Aorta (tissue), 5 donors: Measurements from ENCODE around the gene DAPK1. TPM values are rescaled to one million over a fixed set of nuclear protein-coding genes. Genes with fewer than 3 reads are reported as not detected.
A peak's percentile ranks its signal among the peaks of the same experiment; 100 is the strongest.

Experiments used
- ATAC-seq: fragments of 200-7000 bp; cut with Tn5 transposase; one replicate; pipeline ENCODE4 v1.9.1; 2022; ENCODE audit warnings: moderate library complexity; ENCODE audit not compliant: low FRiP score
- DNase-seq, 2 donors: peaks; one replicate each; pipeline ENCODE4 v3.0.0-alpha.2; 2020
- H3K27ac ChIP-seq, 2 donors: one replicate each; pipeline ENCODE4 v1.5.1; 2013; ENCODE audit warnings: low read length in 2 of 2, mild to moderate bottlenecking in 2 of 2, moderate library complexity in 2 of 2, control low read depth in 1 of 2, inconsistent platforms in 1 of 2, low read depth in 1 of 2
- H3K27me3 ChIP-seq, 2 donors: one replicate each; pipeline ENCODE4 v1.6.1; 2013; ENCODE audit warnings: control low read depth in 1 of 2, low read length in 1 of 2, mild to moderate bottlenecking in 1 of 2, moderate library complexity in 1 of 2; ENCODE audit not compliant: insufficient read depth in 2 of 2, control insufficient read depth in 1 of 2
- H3K36me3 ChIP-seq, 2 donors: one replicate each; pipeline ENCODE4 v1.6.1; 2013; ENCODE audit warnings: control low read depth in 1 of 2, low read length in 1 of 2, mild to moderate bottlenecking in 1 of 2; ENCODE audit not compliant: insufficient read depth in 2 of 2, control insufficient read depth in 1 of 2
- H3K4me1 ChIP-seq, 2 donors: one replicate each; pipeline ENCODE4 v1.6.1; 2013; ENCODE audit warnings: low read length in 2 of 2, control low read depth in 1 of 2, mild to moderate bottlenecking in 1 of 2, moderate library complexity in 1 of 2; ENCODE audit not compliant: insufficient read depth in 2 of 2, control insufficient read depth in 1 of 2
- H3K4me3 ChIP-seq, 2 donors: one replicate each; pipeline ENCODE4 v1.5.1; 2013; ENCODE audit warnings: low read length in 2 of 2, control low read depth in 1 of 2, mild to moderate bottlenecking in 1 of 2
- H3K9me3 ChIP-seq: one replicate; pipeline ENCODE4 v1.6.1; 2013; ENCODE audit warnings: mild to moderate bottlenecking, low read length; ENCODE audit not compliant: control insufficient read depth
- WGBS, 2 donors: extraction: QIAGEN DNeasy Blood & Tissue Kit; methylation state at CpG; one replicate each; pipeline ENCODE4 v1.1.7; 2013; 5-methylcytosine and 5-hydroxymethylcytosine counted together
- intact Hi-C, 2 donors: fragments of 100-400 bp; cut with DNase I; formaldehyde crosslinking; loops; one replicate each; pipeline versions ENCODE4 v1.14.2 to v1.15.0; 2022
- polyA plus RNA-seq, 2 donors: library from polyadenylated mRNA; stranded (reverse); fragments of 200-250 nt; gene quantifications; one replicate each; pipeline ENCODE4 v1.2.3, GENCODE V29; 2013
- total RNA-seq, 2 donors: library from RNA; stranded (reverse); fragmentation: NEBNext Ultra II Directional; extraction: Animal tissue kit (Norgen Biotek cat#: 25700); gene quantifications; one replicate each; pipeline ENCODE4 v1.2.1, GENCODE V29; 2021
- donor health status: healthy with polysubstance abuse.
- donor health status: Bipolar disorder and iron deficiency.
- donor health status: DM: no; HTN: no; CAD: no.
- donor health status: DM: no; HTN: no; CAD: no.
- donor health status: DM: yes; HTN: yes; CAD: no.

The DAPK1 gene
- total and polyA plus RNA-seq, 4 donors = 6.5 to 41.7 (median 21.7) TPM

DNA sequence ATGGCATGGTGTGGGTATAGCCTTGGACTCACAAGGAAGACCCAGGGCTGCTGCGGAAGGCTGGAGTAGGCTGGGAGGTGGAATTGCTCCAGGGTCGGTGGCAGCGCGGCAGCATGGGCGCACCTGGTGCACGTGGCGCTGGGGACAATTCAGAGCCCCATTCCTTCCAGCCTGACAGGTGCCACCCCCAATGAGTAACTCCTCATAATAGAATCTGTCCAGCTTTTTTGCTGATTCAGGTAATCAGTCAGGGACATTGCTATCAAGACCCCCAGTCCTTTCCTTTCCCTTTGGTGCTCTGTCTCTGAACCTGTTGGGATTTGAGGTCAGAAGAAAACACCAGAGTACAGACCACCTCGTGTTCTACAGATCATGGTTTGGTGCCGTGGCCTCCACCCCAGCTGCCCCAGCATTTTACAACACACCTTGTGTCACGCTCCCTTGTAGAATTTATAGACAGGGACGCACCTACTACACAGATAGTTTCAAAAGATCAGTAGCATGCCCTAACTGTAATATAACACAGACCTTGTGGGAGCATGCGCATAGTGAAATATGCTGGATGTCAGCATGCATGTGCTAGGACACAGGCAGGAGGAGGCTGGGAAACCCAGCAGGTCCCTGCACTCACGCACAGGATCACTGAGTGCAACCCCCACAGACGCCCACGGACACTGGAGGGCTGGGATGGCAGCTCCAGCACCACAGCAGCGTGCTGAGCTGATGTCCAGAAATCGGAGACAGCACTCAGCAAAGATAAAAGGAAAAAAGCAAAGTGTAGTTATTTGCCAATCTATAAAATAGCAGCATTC, 180.3 kb downstream of the DAPK1 start:
- H3K27me3 ChIP-seq = no peaks in the 10 kb centered on the region
- H3K27ac ChIP-seq = no peak overlapping the region
- no peaks in the 10 kb centered on the region for H3K36me3 ChIP-seq
- WGBS, 2 donors = 92% methylated on average over 17 of the region's 17 CpGs
- no peak overlapping the region for H3K4me3 ChIP-seq
- intact Hi-C loops = loop anchor here in 1 of 2 donors (2.0 kb wide), 1 partner anchor 135 kb away; no protein-coding TSS in a partner anchor
- ATAC-seq (no peak), DNase-seq (no peak)
- H3K4me1 ChIP-seq = no peaks in the 10 kb centered on the region
- no peaks in the 10 kb centered on the region for H3K9me3 ChIP-seq

DNA sequence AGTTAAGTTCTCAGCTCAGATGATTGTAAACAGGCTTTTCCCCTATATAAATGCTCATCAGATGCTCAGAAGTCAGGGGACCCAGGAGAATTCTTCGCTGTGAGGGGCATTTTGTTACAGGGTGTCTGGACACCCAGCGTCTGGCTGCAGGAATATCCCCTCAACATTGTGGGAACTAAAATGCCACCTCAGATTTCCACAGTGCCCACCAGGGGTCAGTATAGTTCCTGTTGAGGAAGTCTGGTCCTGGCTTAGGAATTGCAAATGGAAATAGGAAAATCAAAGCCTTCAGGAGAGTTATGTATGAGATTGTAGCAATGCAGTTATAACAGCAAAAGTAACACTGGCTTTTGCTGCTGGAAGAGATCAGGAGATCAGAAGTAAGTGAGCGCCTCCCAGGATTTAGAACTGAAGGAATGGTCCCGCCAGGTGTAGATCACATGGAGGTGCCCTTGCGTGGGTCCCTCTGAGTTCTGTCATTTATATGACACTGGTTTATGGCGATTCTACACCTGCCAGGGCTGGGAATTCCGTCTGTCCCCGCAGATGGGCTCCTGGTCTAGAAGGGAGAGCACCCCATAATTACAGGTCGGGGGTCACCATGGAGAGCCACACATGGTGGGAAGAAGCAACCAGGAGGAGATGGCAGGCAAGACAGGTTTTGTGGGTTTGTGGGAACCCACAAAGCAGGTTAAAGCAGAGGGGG, 181.1 kb downstream of the DAPK1 start:
- H3K9me3 ChIP-seq = no peaks in the 10 kb centered on the region
- H3K27me3 ChIP-seq = no peaks in the 10 kb centered on the region
- intact Hi-C loops = loop anchor here in 1 of 2 donors (2.0 kb wide), 1 partner anchor 134 kb away; no protein-coding TSS in a partner anchor
- ATAC-seq (peak; percentile 74), DNase-seq (no peak)
- no peaks in the 10 kb centered on the region for H3K36me3 ChIP-seq
- no peaks in the 10 kb centered on the region for H3K4me1 ChIP-seq
- H3K4me3 ChIP-seq = no peak overlapping the region
- H3K27ac ChIP-seq = no peak overlapping the region
- 76 to 78% methylated on average over 9 of the region's 9 CpGs for WGBS, 2 donors

- Histone ChIP-seq H3K4me1 (no peaks in the 10 kb centered on the region), H3K9me3 (no peaks in the 10 kb centered on the region), H3K27me3 (no peaks in the 10 kb centered on the region), H3K36me3 (no peaks in the 10 kb centered on the region), H3K4me3 (no peak overlapping the region), H3K27ac (no peak overlapping the region)
- intact Hi-C loops = no loop called here
- ATAC-seq (no peak), DNase-seq (no peak)
- WGBS, 2 donors = 92 to 98% methylated on average over 11 of the region's 11 CpGs
Measured at GRCh38 chr9:87681271-87682061, 183.8 kb downstream of the DAPK1 start.

GRCh38 chr9:87682085-87682484, 184.4 kb downstream of the DAPK1 start:
- H3K4me3 ChIP-seq = no peak overlapping the region
- H3K9me3 ChIP-seq = no peaks in the 10 kb centered on the region
- H3K4me1 ChIP-seq = no peaks in the 10 kb centered on the region
- H3K36me3 ChIP-seq = no peaks in the 10 kb centered on the region
- no peak for DNase-seq
- intact Hi-C loops = no loop called here
- 76 to 77% methylated on average over 4 of the region's 4 CpGs for WGBS, 2 donors
- no peak overlapping the region for H3K27ac ChIP-seq
- no peak for ATAC-seq
- H3K27me3 ChIP-seq = no peaks in the 10 kb centered on the region

- Histone ChIP-seq H3K4me3 (no peak overlapping the region), H3K27me3 (no peaks in the 10 kb centered on the region), H3K36me3 (no peaks in the 10 kb centered on the region), H3K4me1 (no peaks in the 10 kb centered on the region), H3K9me3 (no peaks in the 10 kb centered on the region), H3K27ac (no peak overlapping the region)
- DNase-seq (no peak), ATAC-seq (no peak)
- intact Hi-C loops = no loop called here
- 89 to 91% methylated on average over 4 of the region's 4 CpGs for WGBS, 2 donors
Measured at GRCh38 chr9:87682618-87683017, 185.0 kb downstream of the DAPK1 start.

DNA sequence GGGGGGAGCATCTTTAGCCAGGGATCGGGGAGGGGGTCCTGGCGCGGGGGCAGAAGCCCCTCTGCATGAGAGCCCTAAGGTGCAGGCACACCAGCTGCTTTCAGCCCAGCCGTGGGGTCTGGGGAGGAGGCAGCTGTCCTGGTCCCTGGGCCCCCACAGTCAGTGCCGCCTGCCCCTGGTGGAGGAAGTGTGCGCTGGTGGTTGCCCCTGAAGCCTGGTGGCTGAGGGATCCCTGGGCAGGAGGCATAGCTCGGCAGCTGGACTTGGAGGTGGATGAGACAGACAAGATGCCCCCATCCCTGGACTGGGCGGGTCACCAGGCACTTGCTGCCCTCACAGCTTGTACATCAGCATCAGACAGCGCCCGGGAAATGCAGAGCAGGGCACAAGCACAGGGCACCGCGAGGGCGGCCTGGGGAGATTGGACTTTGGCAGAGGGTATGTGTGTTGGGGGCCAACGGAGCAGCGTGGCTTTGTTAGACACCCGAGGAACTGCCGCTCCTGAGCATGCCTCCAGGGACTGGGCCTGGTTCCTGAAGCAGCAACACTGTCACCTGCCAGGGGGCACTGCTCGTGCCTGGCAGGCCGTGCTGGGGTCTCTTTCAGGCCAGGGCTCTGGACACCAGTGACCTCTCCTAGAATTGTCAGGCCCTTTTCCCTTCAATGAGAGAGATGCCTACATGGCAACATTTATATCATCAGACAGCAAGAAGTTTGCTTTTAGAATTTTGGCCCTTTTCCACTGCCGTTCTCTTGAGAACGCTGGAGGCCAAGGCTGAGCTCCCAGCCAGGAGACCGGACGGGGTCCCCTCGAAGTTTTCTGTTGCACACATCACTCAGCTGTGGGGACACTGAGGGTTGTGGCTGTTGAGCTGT, 186.3 kb downstream of the DAPK1 start:
- intact Hi-C loops = loop anchor here in 1 of 2 donors (2.0 kb wide), 1 partner anchor 129 kb away; no protein-coding TSS in a partner anchor
- ATAC-seq = no peak
- no peaks in the 10 kb centered on the region for H3K36me3 ChIP-seq
- no peak overlapping the region for H3K4me3 ChIP-seq
- H3K27me3 ChIP-seq = no peaks in the 10 kb centered on the region
- no peaks in the 10 kb centered on the region for H3K4me1 ChIP-seq
- 72 to 73% methylated on average over 24 of the region's 24 CpGs for WGBS, 2 donors
- H3K9me3 ChIP-seq = no peaks in the 10 kb centered on the region
- no peak overlapping the region for H3K27ac ChIP-seq
- DNase-seq = no peak

DNA sequence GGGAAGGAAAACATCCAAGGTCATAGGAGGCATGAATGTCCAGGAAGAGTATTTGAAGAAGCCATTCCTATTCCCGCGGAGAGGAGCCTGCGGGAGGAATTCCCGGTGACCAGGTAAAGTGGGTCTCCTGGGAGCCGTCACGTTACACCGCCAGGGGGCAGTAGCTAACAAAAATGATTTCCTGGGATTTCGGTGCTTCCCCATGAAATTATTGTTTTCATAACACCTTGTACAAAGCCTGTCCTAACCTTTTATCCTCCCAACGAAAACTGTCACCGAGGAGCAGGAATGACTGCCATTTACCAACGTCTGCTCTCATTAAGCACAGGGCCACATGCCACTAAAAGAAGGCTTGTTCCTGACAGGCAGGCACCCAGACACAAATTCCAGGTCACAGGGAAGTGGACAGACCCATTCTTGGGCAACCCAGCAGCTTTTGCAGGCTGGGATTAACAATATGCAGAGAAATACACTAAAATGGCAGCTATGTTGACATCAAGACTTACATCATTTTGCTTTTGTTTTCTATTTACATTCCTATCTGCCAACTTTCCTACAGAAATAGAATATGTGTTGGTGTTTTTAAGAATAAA, 187.1 kb downstream of the DAPK1 start:
- Histone ChIP-seq H3K27ac (no peak overlapping the region), H3K4me3 (no peak overlapping the region), H3K27me3 (no peaks in the 10 kb centered on the region), H3K36me3 (no peaks in the 10 kb centered on the region), H3K9me3 (no peaks in the 10 kb centered on the region), H3K4me1 (no peaks in the 10 kb centered on the region)
- 48 to 49% methylated on average over 11 of the region's 11 CpGs for WGBS, 2 donors
- DNase-seq (peak in 1 of 2 donors; percentile 75), ATAC-seq (peak; percentile 6)
- intact Hi-C loops = loop anchor here in 1 of 2 donors (2.0 kb wide), 1 partner anchor 128 kb away; no protein-coding TSS in a partner anchor
